ENCODE data around the gene AGMO.

DNA sequence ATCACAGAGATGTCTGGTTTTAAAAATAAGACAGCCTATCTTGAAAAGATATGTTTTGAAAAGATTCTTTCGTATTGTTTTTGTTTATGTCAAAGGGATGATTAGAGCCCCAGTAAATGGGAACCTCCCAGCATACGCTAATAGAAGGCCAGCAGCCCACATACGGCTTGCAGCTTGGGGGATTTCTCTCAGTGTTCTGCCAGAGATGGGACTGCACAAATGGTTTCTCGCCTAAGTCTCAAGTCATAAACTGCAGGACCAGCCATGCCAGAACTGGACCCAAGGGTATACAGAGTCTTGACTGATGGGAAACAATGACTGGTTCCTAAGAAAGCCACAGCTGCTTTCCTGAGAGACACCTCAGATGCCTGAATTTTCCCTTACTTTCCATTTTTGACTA lies 352.4 kb downstream of the AGMO start:
- TF ChIP-seq, protein P1, sequence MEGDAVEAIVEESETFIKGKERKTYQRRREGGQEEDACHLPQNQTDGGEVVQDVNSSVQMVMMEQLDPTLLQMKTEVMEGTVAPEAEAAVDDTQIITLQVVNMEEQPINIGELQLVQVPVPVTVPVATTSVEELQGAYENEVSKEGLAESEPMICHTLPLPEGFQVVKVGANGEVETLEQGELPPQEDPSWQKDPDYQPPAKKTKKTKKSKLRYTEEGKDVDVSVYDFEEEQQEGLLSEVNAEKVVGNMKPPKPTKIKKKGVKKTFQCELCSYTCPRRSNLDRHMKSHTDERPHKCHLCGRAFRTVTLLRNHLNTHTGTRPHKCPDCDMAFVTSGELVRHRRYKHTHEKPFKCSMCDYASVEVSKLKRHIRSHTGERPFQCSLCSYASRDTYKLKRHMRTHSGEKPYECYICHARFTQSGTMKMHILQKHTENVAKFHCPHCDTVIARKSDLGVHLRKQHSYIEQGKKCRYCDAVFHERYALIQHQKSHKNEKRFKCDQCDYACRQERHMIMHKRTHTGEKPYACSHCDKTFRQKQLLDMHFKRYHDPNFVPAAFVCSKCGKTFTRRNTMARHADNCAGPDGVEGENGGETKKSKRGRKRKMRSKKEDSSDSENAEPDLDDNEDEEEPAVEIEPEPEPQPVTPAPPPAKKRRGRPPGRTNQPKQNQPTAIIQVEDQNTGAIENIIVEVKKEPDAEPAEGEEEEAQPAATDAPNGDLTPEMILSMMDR (IDR thresholded peaks at IDR 0.05) = no peak
- TF ChIP-seq POLR2A (IDR thresholded peaks at IDR 0.05) = no peak

Data from right lobe of liver (tissue), 4 donors.